Measurements from ENCODE around the gene INTU. TPM values are rescaled to one million over a fixed set of nuclear protein-coding genes. Genes with fewer than 3 reads are reported as not detected.

The INTU gene
- total and polyA plus RNA-seq, 9 of the 15 experiments (the other 6 are each of a cell fraction or from before 2014, with no cell fraction given), result 1.5 to 8.9 (median 3.9) TPM

DNA sequence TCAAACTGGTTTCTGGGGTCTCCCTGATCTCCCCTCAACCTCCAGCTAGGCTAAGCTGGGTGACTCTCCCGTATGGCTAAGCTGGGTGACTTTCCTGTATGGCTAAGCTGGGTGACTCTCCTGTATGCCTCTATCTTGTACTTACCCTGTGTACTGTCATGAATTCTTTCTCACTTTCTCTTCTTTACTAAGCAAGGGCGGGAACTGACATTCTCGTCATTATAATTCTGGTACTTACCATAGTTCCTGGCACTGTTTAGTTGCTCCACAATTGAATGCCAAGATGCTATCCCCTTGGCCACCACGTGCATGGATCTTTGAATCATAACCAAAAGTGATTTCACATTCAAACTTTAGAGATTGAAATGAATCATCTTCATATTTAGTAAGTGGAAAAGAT is 8.8 kb downstream of the INTU start:
- no peaks in the 10 kb centered on the region for H4K20me1 ChIP-seq (replicated peaks; ENCODE audit: control insufficient read depth, insufficient read depth, low read length)
- H3K4me2 ChIP-seq (ENCODE audit: insufficient read depth, low read length), result no peak overlapping the region
- ChIA-PET CTCF (ENCODE audit: low intra/inter-chr PET ratio) (no interaction called here), POLR2A (interaction anchor here (0.8 kb wide), 1 partner anchor 34 kb away, joined by 3 read pairs; no protein-coding TSS in a partner anchor)
- TF ChIP-seq ETV6 (IDR thresholded peaks at IDR 0.05; ENCODE audit: borderline replicate concordance in 1 of 2, low read depth in 2 of 2, low read length in 1 of 2) (no peak), ETV6 (CRISPR knock-in tag; IDR thresholded peaks at IDR 0.05; ENCODE audit: borderline replicate concordance) (no peak), KAT2B (IDR thresholded peaks at IDR 0.05; ENCODE audit: low read depth, low read length) (no peak), ZNF589 (CRISPR knock-in tag; IDR thresholded peaks at IDR 0.05; ENCODE audit: low read depth) (no peak), POLR2A (conservative IDR thresholded peaks at IDR 0.05) (no peak), BDP1 (IDR thresholded peaks at IDR 0.05; ENCODE audit: insufficient read depth, insufficient read length) (no peak), FOXA1 (IDR thresholded peaks at IDR 0.05; ENCODE audit: borderline replicate concordance) (no peak), IRF9 (tag; IDR thresholded peaks at IDR 0.05) (no peak), ETV5 (CRISPR knock-in tag; IDR thresholded peaks at IDR 0.05; ENCODE audit: low read depth) (no peak), ZNF436 (CRISPR knock-in tag; IDR thresholded peaks at IDR 0.05) (no peak), FOXP1 (CRISPR knock-in tag; IDR thresholded peaks at IDR 0.05) (no peak), ZZZ3 (IDR thresholded peaks at IDR 0.05) (no peak), MTA3 (IDR thresholded peaks at IDR 0.05; ENCODE audit: borderline replicate concordance) (no peak), KLF6 (CRISPR knock-in tag; IDR thresholded peaks at IDR 0.05; ENCODE audit: borderline replicate concordance) (no peak), KDM4B (IDR thresholded peaks at IDR 0.05; ENCODE audit: borderline replicate concordance in 2 of 2, low read depth in 1 of 2) (no peak), ZNF444 (CRISPR knock-in tag; IDR thresholded peaks at IDR 0.05) (no peak), PRPF4 (IDR thresholded peaks at IDR 0.05; ENCODE audit: insufficient read depth, low read depth, low read length, poor library complexity, severe bottlenecking) (no peak)
- TF ChIP-seq, protein P1, sequence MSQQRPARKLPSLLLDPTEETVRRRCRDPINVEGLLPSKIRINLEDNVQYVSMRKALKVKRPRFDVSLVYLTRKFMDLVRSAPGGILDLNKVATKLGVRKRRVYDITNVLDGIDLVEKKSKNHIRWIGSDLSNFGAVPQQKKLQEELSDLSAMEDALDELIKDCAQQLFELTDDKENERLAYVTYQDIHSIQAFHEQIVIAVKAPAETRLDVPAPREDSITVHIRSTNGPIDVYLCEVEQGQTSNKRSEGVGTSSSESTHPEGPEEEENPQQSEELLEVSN (IDR thresholded peaks at IDR 0.05; ENCODE audit: borderline replicate concordance in 1 of 2, extremely low read depth in 1 of 2, insufficient read depth in 1 of 2, insufficient read length in 1 of 2, low read depth in 1 of 2, low read length in 1 of 2, poor library complexity in 1 of 2, severe bottlenecking in 1 of 2), result no peak
- TF ChIP-seq, protein P2, sequence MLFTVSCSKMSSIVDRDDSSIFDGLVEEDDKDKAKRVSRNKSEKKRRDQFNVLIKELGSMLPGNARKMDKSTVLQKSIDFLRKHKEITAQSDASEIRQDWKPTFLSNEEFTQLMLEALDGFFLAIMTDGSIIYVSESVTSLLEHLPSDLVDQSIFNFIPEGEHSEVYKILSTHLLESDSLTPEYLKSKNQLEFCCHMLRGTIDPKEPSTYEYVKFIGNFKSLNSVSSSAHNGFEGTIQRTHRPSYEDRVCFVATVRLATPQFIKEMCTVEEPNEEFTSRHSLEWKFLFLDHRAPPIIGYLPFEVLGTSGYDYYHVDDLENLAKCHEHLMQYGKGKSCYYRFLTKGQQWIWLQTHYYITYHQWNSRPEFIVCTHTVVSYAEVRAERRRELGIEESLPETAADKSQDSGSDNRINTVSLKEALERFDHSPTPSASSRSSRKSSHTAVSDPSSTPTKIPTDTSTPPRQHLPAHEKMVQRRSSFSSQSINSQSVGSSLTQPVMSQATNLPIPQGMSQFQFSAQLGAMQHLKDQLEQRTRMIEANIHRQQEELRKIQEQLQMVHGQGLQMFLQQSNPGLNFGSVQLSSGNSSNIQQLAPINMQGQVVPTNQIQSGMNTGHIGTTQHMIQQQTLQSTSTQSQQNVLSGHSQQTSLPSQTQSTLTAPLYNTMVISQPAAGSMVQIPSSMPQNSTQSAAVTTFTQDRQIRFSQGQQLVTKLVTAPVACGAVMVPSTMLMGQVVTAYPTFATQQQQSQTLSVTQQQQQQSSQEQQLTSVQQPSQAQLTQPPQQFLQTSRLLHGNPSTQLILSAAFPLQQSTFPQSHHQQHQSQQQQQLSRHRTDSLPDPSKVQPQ (CRISPR knock-in tag; IDR thresholded peaks at IDR 0.05; ENCODE audit: borderline replicate concordance), result no peak
- no peak overlapping the region for H3K4me3 ChIP-seq
- H3K27me3 ChIP-seq (ENCODE audit: control insufficient read depth in 2 of 2, insufficient read depth in 2 of 2, low read length in 2 of 2), result no peaks in the 10 kb centered on the region
- H2AFZ ChIP-seq (ENCODE audit: low read depth, low read length), result no peak overlapping the region
- H3K79me2 ChIP-seq (ENCODE audit: control insufficient read depth, insufficient read depth, low read length), result no peaks in the 10 kb centered on the region
- no peak for ATAC-seq
- H3K36me3 ChIP-seq (ENCODE audit: control insufficient read depth, insufficient read depth, low read length), result peaks cover 9% of the 10 kb centered on the region; the same call in 2 of the 3 replicates
- in situ Hi-C loops (cut with MboI) (no loop called here), intact Hi-C loops (cut with micrococcal nuclease) (no loop called here)
- DNase-seq (ENCODE audit: extremely low read depth in 1 of 4, low spot score in 3 of 4), result no peak
- no peaks in the 10 kb centered on the region for H3K4me1 ChIP-seq (replicated peaks in 1 of 2; ENCODE audit: control insufficient read depth in 2 of 2, insufficient read depth in 2 of 2, low read length in 2 of 2)
- 39% methylated on average over 4 of the region's 4 CpGs for WGBS (ENCODE audit: insufficient coverage, low coverage, missing lambda C conversion rate)
- H3K9me3 ChIP-seq (replicated peaks; ENCODE audit: control insufficient read depth, insufficient read depth, low read depth, low read length), result no peaks in the 10 kb centered on the region
- H3K9ac ChIP-seq (ENCODE audit: insufficient read depth in 1 of 2, low read depth in 2 of 2, low read length in 2 of 2), result no peak overlapping the region
- FAIRE-seq, result no peak
- no peak overlapping the region for H3K27ac ChIP-seq (ENCODE audit: extremely low read depth, low read depth, low read length)
- H3K9me1 ChIP-seq (ENCODE audit: control insufficient read depth, insufficient read depth, low read length), result no peaks in the 10 kb centered on the region
- BruUV-seq (replicated peaks), result no TSS peak
